HG03159 (cell line): ENCODE measurements around the gene APOA5.
A peak's percentile ranks its signal among the peaks of the same experiment; 100 is the strongest.
"Not testable (repeated sequence)": the region's sequence is repeated elsewhere in the genome, so short reads cannot be mapped to it uniquely, and the experiment has no call there.

Experiments used
- ATAC-seq: cut with Tn5 transposase; IDR thresholded peaks from one replicate; pipeline ENCODE4 v1.9.1; 2021; ENCODE audit warnings: mild to moderate bottlenecking, moderate library complexity; ENCODE audit not compliant: unreplicated experiment

APOA5 gene

GRCh38 chr11:116791813-116792143, at the start of gene APOA5:
Gene APOA5 (minus strand): TSS chr11:116791879. CDS start chr11:116791860, 19 bp downstream.
- ATAC-seq, result no peak

GRCh38 chr11:116840746-116841296, 49.1 kb upstream of the APOA5 start:
- ATAC-seq, result no peak

- no peak for ATAC-seq
Measured at GRCh38 chr11:116840224-116840745, 48.6 kb upstream of the APOA5 start.

- no peak for ATAC-seq
Measured at GRCh38 chr11:116838321-116839084, 46.8 kb upstream of the APOA5 start.

- ATAC-seq, result no peak
Measured at GRCh38 chr11:116837231-116838091, 45.8 kb upstream of the APOA5 start, which contains the start of gene APOA1. Gene APOA1 (minus strand): TSS chr11:116837622. CDS start chr11:116837387, 235 bp downstream.

- ATAC-seq, result no peak
Measured at GRCh38 chr11:116836632-116836991, 44.9 kb upstream of the APOA5 start.

GRCh38 chr11:116835791-116836631, 44.3 kb upstream of the APOA5 start:
- ATAC-seq, result peak; percentile 77

GRCh38 chr11:116835042-116835772, 43.5 kb upstream of the APOA5 start:
- ATAC-seq, result peak; percentile 25

- ATAC-seq, result not testable (repeated sequence)
Measured at GRCh38 chr11:116834535-116835041, 42.9 kb upstream of the APOA5 start.

GRCh38 chr11:116833816-116834534, 42.3 kb upstream of the APOA5 start:
- ATAC-seq, result no peak

GRCh38 chr11:116833491-116833815, 41.8 kb upstream of the APOA5 start:
- ATAC-seq, result no peak

- no peak for ATAC-seq
Measured at GRCh38 chr11:116832350-116833290, 40.9 kb upstream of the APOA5 start.

- no peak for ATAC-seq
Measured at GRCh38 chr11:116831790-116832349, 40.2 kb upstream of the APOA5 start.

- no peak for ATAC-seq
Measured at GRCh38 chr11:116830184-116830912, 38.7 kb upstream of the APOA5 start.

- no peak for ATAC-seq
Measured at GRCh38 chr11:116829525-116830183, 38.0 kb upstream of the APOA5 start, which contains the start of gene APOC3. Gene APOC3 (plus strand): TSS chr11:116829907. CDS start chr11:116830583, 676 bp downstream.
